Testis (tissue), 3 donors: ENCODE measurements around the gene DUSP21. TPM values are rescaled to one million over a fixed set of nuclear protein-coding genes. Genes with fewer than 3 reads are reported as not detected.

Source experiments
- DNase-seq: peaks from one replicate; pipeline ENCODE4 v3.0.0-alpha.2; 2019
- H3K27ac ChIP-seq, 2 donors: fragments of 200-600 bp; sonication (generic); one replicate each; pipeline ENCODE4 v1.5.1; 2019
- H3K27me3 ChIP-seq: fragments of 200-600 bp; sonication (generic); one replicate; pipeline ENCODE4 v1.5.1; 2019
- H3K36me3 ChIP-seq: fragments of 200-600 bp; sonication (generic); one replicate; pipeline ENCODE4 v1.5.1; 2017; ENCODE audit warnings: low read depth; ENCODE audit errors: missing control alignments
- H3K4me1 ChIP-seq: fragments of 200-600 bp; sonication (generic); one replicate; pipeline ENCODE4 v1.5.1; 2019
- H3K4me3 ChIP-seq, 2 donors: fragments of 200-600 bp; sonication (generic); one replicate each; pipeline ENCODE4 v1.5.1; 2017 to 2019
- H3K9me3 ChIP-seq: fragments of 200-600 bp; sonication (generic); one replicate; pipeline ENCODE4 v1.5.1; 2017
- CTCF ChIP-seq, 3 experiments: fragments of 450-650 bp in 2 of 3; fragments of 200-600 bp in 1 of 3; sonication (generic) in 1 of 3; IDR thresholded peaks; one replicate each; pipeline ENCODE4 v1.5.1; 2016 to 2019; ENCODE audit warnings: antibody characterized with exemption in 3 of 3, mild to moderate bottlenecking in 2 of 3, moderate library complexity in 1 of 3
- POLR2A ChIP-seq: fragments of 450-650 bp; IDR thresholded peaks from one replicate; pipeline ENCODE4 v1.6.1; 2017; ENCODE audit warnings: antibody characterized with exemption, mild to moderate bottlenecking, moderate library complexity
- WGBS, 2 donors: methylation state at CpG; one replicate each; pipeline ENCODE4 v1.1.5; 2018; 5-methylcytosine and 5-hydroxymethylcytosine counted together
- intact Hi-C: fragments of 100-400 bp; cut with DNase I; formaldehyde crosslinking; loops from one replicate; pipeline ENCODE4 v1.15.1; 2023; ENCODE audit warnings: low total_unique reads
- polyA plus RNA-seq: library from polyadenylated mRNA; stranded (reverse); fragments of 350-450 nt; fragmentation: Illumina TruSeq; extraction: RNeasy Lipid Tissue Mini Kit (QIAGEN cat#74804); gene quantifications from one replicate; pipeline ENCODE4 v1.2.3, GENCODE V29; 2014; ENCODE audit warnings: low read depth, low replicate concordance; ENCODE audit not compliant: insufficient read depth
- total RNA-seq, 2 donors: library from RNA; depleted of rRNA; stranded (reverse); fragments of >200 nt; gene quantifications; one replicate each; pipeline ENCODE4 v1.2.3, GENCODE V29; 2016

The DUSP21 gene
- total and polyA plus RNA-seq, 3 donors from 2014 or later = 6.0 to 9.6 (median 9.2) TPM

DNA sequence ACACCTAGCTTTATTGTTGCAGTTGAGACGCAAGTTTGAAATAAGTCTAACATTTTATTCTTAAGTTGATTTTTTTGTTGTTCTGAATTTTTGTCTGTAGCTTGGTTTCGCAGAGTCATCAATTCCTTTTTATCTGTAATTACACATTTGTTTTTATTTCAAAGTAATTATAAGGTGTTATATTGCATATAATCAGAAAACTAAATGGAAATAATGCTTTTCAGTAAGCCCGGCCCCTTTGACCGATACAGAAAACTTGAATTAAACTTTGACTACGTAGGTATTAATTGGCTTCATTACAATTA, 31.3 kb downstream of the DUSP21 start:
- no peak for DNase-seq
- Histone ChIP-seq H3K9me3 (no peaks in the 10 kb centered on the region), H3K4me3 (peak overlapping the region; percentile 68 to 78), H3K36me3 (no peaks in the 10 kb centered on the region), H3K27me3 (no peaks in the 10 kb centered on the region), H3K27ac (peak overlapping the region in 1 of 2 donors; percentile 99), H3K4me1 (no peaks in the 10 kb centered on the region)
- TF ChIP-seq POLR2A (no peak), CTCF (IDR thresholded peaks at IDR 0.05) (no peak)
- WGBS, 2 donors = 6 to 10% methylated on average over 5 of the region's 5 CpGs
- intact Hi-C loops = no loop called here

DNA sequence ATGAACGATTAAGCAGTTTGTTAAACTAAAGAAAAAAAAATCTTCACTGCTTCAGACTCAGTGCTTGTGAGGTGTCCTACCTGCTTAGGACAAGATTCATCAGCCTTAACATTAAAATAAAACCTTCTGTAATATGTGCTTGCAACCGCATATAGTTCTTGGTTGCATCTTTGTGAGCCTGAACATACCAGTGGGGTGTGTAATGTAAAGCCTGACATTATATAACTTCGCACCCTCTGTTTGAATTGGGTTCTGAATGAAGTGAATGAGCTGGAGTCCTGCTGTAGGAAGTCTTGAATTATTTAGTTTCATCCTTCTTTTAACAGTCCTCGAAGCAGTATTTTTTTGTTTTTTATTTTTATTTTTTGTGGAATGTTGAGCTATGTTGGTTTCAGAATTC, 32.3 kb downstream of the DUSP21 start:
- 9 to 10% methylated on average over 4 of the region's 4 CpGs for WGBS, 2 donors
- TF ChIP-seq POLR2A (no peak), CTCF (IDR thresholded peaks at IDR 0.05) (no peak)
- Histone ChIP-seq H3K36me3 (no peaks in the 10 kb centered on the region), H3K4me3 (peak overlapping the region in 1 of 2 donors; percentile 78), H3K27me3 (no peaks in the 10 kb centered on the region), H3K27ac (no peak overlapping the region), H3K9me3 (no peaks in the 10 kb centered on the region), H3K4me1 (no peaks in the 10 kb centered on the region)
- DNase-seq = no peak
- intact Hi-C loops = no loop called here

DNA sequence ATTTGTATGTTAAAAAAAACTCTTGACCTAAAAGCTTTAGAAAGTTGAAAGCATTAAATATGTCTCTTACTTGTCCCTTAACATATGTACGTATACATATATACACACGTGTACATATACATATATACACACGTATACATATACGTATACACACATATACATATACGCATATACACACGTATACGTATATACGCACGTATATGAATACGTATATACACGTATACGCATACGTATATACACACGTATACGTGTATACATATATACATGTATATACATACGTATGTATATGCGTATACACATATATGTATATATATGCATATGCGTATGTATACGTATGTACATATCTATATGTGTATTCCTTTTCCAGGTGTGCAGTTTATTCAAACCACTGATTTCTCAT, 32.9 kb downstream of the DUSP21 start:
- Histone ChIP-seq H3K36me3 (no peaks in the 10 kb centered on the region), H3K4me3 (no peak overlapping the region), H3K4me1 (no peaks in the 10 kb centered on the region), H3K27me3 (no peaks in the 10 kb centered on the region), H3K27ac (no peak overlapping the region), H3K9me3 (no peaks in the 10 kb centered on the region)
- no peak for DNase-seq
- 69 to 74% methylated on average over 19 of the region's 19 CpGs for WGBS, 2 donors
- TF ChIP-seq POLR2A (no peak), CTCF (IDR thresholded peaks at IDR 0.05) (no peak)
- intact Hi-C loops = no loop called here

- no peak for DNase-seq
- no peaks in the 10 kb centered on the region for H3K36me3 ChIP-seq
- intact Hi-C loops = no loop called here
- no peaks in the 10 kb centered on the region for H3K4me1 ChIP-seq
- H3K4me3 ChIP-seq = no peak overlapping the region
- no peaks in the 10 kb centered on the region for H3K9me3 ChIP-seq
- 58 to 64% methylated on average over 8 of the region's 8 CpGs for WGBS, 2 donors
- no peak overlapping the region for H3K27ac ChIP-seq
- H3K27me3 ChIP-seq = no peaks in the 10 kb centered on the region
- TF ChIP-seq CTCF (IDR thresholded peaks at IDR 0.05) = no peak
- no peak for TF ChIP-seq POLR2A
Measured at GRCh38 chrX:44878780-44879179, 35.0 kb downstream of the DUSP21 start.

GRCh38 chrX:44881549-44881948, 37.7 kb downstream of the DUSP21 start:
- Histone ChIP-seq H3K27me3 (no peaks in the 10 kb centered on the region), H3K4me3 (no peak overlapping the region), H3K36me3 (no peaks in the 10 kb centered on the region), H3K9me3 (no peaks in the 10 kb centered on the region), H3K4me1 (no peaks in the 10 kb centered on the region), H3K27ac (no peak overlapping the region)
- WGBS, 2 donors = 88 to 95% methylated on average over 5 to 10 of the region's 10 CpGs
- intact Hi-C loops = no loop called here
- no peak for TF ChIP-seq CTCF (IDR thresholded peaks at IDR 0.05)
- TF ChIP-seq POLR2A = no peak
- DNase-seq = no peak
